HCT116 (cell line): ENCODE results near the gene CALM1. TPM values are rescaled to one million over a fixed set of nuclear protein-coding genes. Genes with fewer than 3 reads are reported as not detected.

Experiments used
- ATAC-seq: fragments of 200-7000 bp; cut with Tn5 transposase; 2 replicates; pipeline ENCODE4 v1.9.1; 2020; ENCODE audit warnings: mild to moderate bottlenecking, moderate library complexity
- BruUV-seq: library from RNA; stranded (reverse); fragments of 400-500 nt; replicated peaks from 2 replicates; lab custom pipeline; 2021; lab: Mats Ljungman, UMichigan
- CTCF ChIA-PET: fragments of 300-600 bp; sonication (Branson Sonifier 250); formaldehyde crosslinking; loops from one replicate; lab custom pipeline; 2021; ENCODE audit warnings: antibody characterized with exemption; lab: Charles Lee
- POLR2A ChIA-PET: fragments of 300-600, 350-600 bp; sonication (Branson Sonifier 250); formaldehyde crosslinking; loops from one replicate; lab custom pipeline; 2021; ENCODE audit warnings: antibody characterized with exemption; lab: Charles Lee
- RAD21 ChIA-PET, 2 experiments: fragments of 300-600 bp; sonication (Branson Sonifier 250); formaldehyde crosslinking; loops; one replicate each; lab custom pipeline; 2023; ENCODE audit warnings: low total read pairs in 2 of 2; ENCODE audit not compliant: uncharacterized antibody in 2 of 2, unreplicated experiment in 2 of 2, low non-redundant PET in 1 of 2; lab: Charles Lee
- DNase-seq: peaks from one replicate; pipeline ENCODE4 v3.0.0-alpha.2; 2010; ENCODE audit warnings: low read depth, low spot score
- H2AFZ ChIP-seq: fragments of 200-600 bp; shearing (Covaris generic), sonication (generic); 2 replicates; pipeline ENCODE4 v1.6.1; 2017; ENCODE audit warnings: low read depth, mixed run types, mixed read lengths, antibody characterized with exemption, low read length; ENCODE audit not compliant: poor library complexity, severe bottlenecking
- H3K27ac ChIP-seq: 2 replicates; pipeline ENCODE4 v1.5.1; 2012; ENCODE audit warnings: low read depth, low read length
- H3K27me3 ChIP-seq: fragments of 200-600 bp; sonication (generic); 2 replicates; pipeline ENCODE4 v1.6.1; 2016; ENCODE audit warnings: mixed run types, low read length, mixed read lengths; ENCODE audit not compliant: insufficient read depth
- H3K36me3 ChIP-seq, 2 experiments: fragments of 200-500 bp in 1 of 2; fragments of 200-600 bp in 1 of 2; sonication (Bioruptor generic) in 1 of 2; sonication (generic) in 1 of 2; 2 replicates each; pipeline versions ENCODE4 v1.5.1 to v1.6.1; 2014 to 2016; ENCODE audit warnings: low read length in 2 of 2, inconsistent platforms in 1 of 2, mixed read lengths in 1 of 2, mixed run types in 1 of 2; ENCODE audit not compliant: insufficient read depth in 2 of 2, control insufficient read depth in 1 of 2
- H3K4me1 ChIP-seq, 2 experiments: fragments of 200-600 bp in 1 of 2; sonication (generic) in 1 of 2; 2 replicates each; pipeline versions ENCODE4 v1.5.1 to v1.6.1; 2012 to 2017; ENCODE audit warnings: low read length in 2 of 2, inconsistent platforms in 1 of 2, mild to moderate bottlenecking in 1 of 2, mixed read lengths in 1 of 2, mixed run types in 1 of 2, moderate library complexity in 1 of 2; ENCODE audit not compliant: insufficient read depth in 2 of 2, control insufficient read depth in 1 of 2
- H3K4me2 ChIP-seq: fragments of 200-600 bp; sonication (generic); 2 replicates; pipeline ENCODE4 v1.6.1; 2017; ENCODE audit warnings: mixed run types, low read length, mixed read lengths
- H3K4me3 ChIP-seq, 2 experiments: fragments of 200-600 bp in 1 of 2; sonication (generic) in 1 of 2; replicated peaks in 1 of 2; 2 replicates each; pipeline ENCODE4 v1.5.1; 2011 to 2016; ENCODE audit warnings: low read length in 2 of 2, control low read depth in 1 of 2, low read depth in 1 of 2, mild to moderate bottlenecking in 1 of 2, mixed read lengths in 1 of 2, mixed run types in 1 of 2
- H3K79me2 ChIP-seq: fragments of 200-600 bp; sonication (generic); 2 replicates; pipeline ENCODE4 v1.6.1; 2017; ENCODE audit warnings: mild to moderate bottlenecking, mixed run types, low read length, moderate library complexity, mixed read lengths; ENCODE audit not compliant: insufficient read depth
- H3K9ac ChIP-seq: fragments of 200-600 bp; sonication (generic); 2 replicates; pipeline ENCODE4 v1.6.1; 2016; ENCODE audit warnings: low read length, mixed read lengths
- H3K9me2 ChIP-seq: fragments of 200-600 bp; sonication (generic), shearing (Covaris generic); 2 replicates; pipeline ENCODE4 v1.6.1; 2017; ENCODE audit warnings: mixed run types, mild to moderate bottlenecking, moderate library complexity; ENCODE audit not compliant: insufficient read depth
- H3K9me3 ChIP-seq, 2 experiments: fragments of 200-500 bp in 1 of 2; fragments of 200-600 bp in 1 of 2; sonication (Bioruptor generic) in 1 of 2; sonication (generic) in 1 of 2; 2 replicates each; pipeline ENCODE4 v1.6.1; 2014 to 2017; ENCODE audit warnings: low read length in 2 of 2, mixed read lengths in 2 of 2, inconsistent platforms in 1 of 2, low read depth in 1 of 2, mild to moderate bottlenecking in 1 of 2, mixed run types in 1 of 2, moderate library complexity in 1 of 2; ENCODE audit not compliant: control insufficient read depth in 1 of 2, insufficient read depth in 1 of 2
- H4K20me1 ChIP-seq: fragments of 200-600 bp; sonication (generic), shearing (Covaris generic); 2 replicates; pipeline ENCODE4 v1.6.1; 2017; ENCODE audit warnings: mixed run types, mild to moderate bottlenecking, moderate library complexity; ENCODE audit not compliant: insufficient read depth
- CBX3 ChIP-seq: IDR thresholded peaks from 2 replicates; pipeline ENCODE4 v1.6.1; 2012; ENCODE audit warnings: low read depth
- CEBPB ChIP-seq: IDR thresholded peaks from 2 replicates; pipeline ENCODE4 v1.6.1; 2012; ENCODE audit warnings: low read depth
- CTCF ChIP-seq, 3 experiments: fragments of 200-600 bp in 1 of 3; sonication (generic) in 1 of 3; IDR thresholded peaks in 2 of 3; conservative IDR thresholded peaks in 1 of 3; 2 replicates each; pipeline ENCODE4 v1.5.1; 2012 to 2017; ENCODE audit warnings: low read depth in 2 of 3, low read length in 2 of 3, antibody characterized with exemption in 1 of 3, borderline replicate concordance in 1 of 3, control low read depth in 1 of 3, mild to moderate bottlenecking in 1 of 3, mixed read lengths in 1 of 3, mixed run types in 1 of 3, moderate library complexity in 1 of 3; ENCODE audit not compliant: insufficient read depth in 1 of 3
- EGR1 ChIP-seq: IDR thresholded peaks from 2 replicates; pipeline ENCODE4 v1.6.1; 2012; ENCODE audit warnings: low read depth
- ELF1 ChIP-seq: IDR thresholded peaks from 2 replicates; pipeline ENCODE4 v1.6.1; 2012; ENCODE audit warnings: low read depth, borderline replicate concordance
- EZH2 ChIP-seq: fragments of 200-600 bp; sonication (generic); IDR thresholded peaks from 2 replicates; pipeline ENCODE4 v1.6.1; 2017; ENCODE audit warnings: antibody characterized with exemption, mixed run types
- EZH2phosphoT487 ChIP-seq: fragments of 200-600 bp; IDR thresholded peaks from 2 replicates; pipeline ENCODE4 v1.6.1; 2018; ENCODE audit warnings: antibody characterized with exemption, borderline replicate concordance
- JUND ChIP-seq: IDR thresholded peaks from 2 replicates; pipeline ENCODE4 v1.6.1; 2012
- MAX ChIP-seq: IDR thresholded peaks from 2 replicates; pipeline ENCODE4 v1.6.1; 2012
- POLR2A ChIP-seq: IDR thresholded peaks from 2 replicates; pipeline ENCODE4 v1.7.0; 2011; ENCODE audit warnings: borderline replicate concordance; ENCODE audit not compliant: insufficient read depth, insufficient read length; ENCODE audit errors: extremely low read depth
- POLR2AphosphoS5 ChIP-seq: IDR thresholded peaks from 2 replicates; pipeline ENCODE4 v1.6.1; 2011; ENCODE audit warnings: mild to moderate bottlenecking, low read depth, low read length, moderate library complexity
- RAD21 ChIP-seq: IDR thresholded peaks from 2 replicates; pipeline ENCODE4 v1.6.1; 2012; ENCODE audit warnings: low read depth, mild to moderate bottlenecking
- REST ChIP-seq: IDR thresholded peaks from 2 replicates; pipeline ENCODE4 v1.6.1; 2012; ENCODE audit warnings: low read depth
- SIN3A ChIP-seq: IDR thresholded peaks from 2 replicates; pipeline ENCODE4 v1.6.1; 2012; ENCODE audit warnings: low read depth
- SP1 ChIP-seq: IDR thresholded peaks from 2 replicates; pipeline ENCODE4 v1.6.1; 2012; ENCODE audit warnings: low read depth
- SRF ChIP-seq: IDR thresholded peaks from 2 replicates; pipeline ENCODE4 v1.6.1; 2012; ENCODE audit warnings: low read depth
- TCF7L2 ChIP-seq: IDR thresholded peaks from 2 replicates; pipeline ENCODE4 v1.7.0; 2011; ENCODE audit warnings: borderline replicate concordance, inconsistent platforms; ENCODE audit not compliant: insufficient read depth, insufficient read length; ENCODE audit errors: extremely low read depth
- ZBTB33 ChIP-seq: IDR thresholded peaks from 2 replicates; pipeline ENCODE4 v1.6.1; 2011; ENCODE audit warnings: mild to moderate bottlenecking, low read length, moderate library complexity; ENCODE audit not compliant: insufficient replicate concordance; ENCODE audit errors: extremely low read depth
- ZFX ChIP-seq: fragments of 450-650 bp; IDR thresholded peaks from 2 replicates; pipeline ENCODE4 v1.6.1; 2017
- intact Hi-C: fragments of 100-400 bp; cut with micrococcal nuclease; formaldehyde crosslinking; loops from 2 replicates; pipeline ENCODE4 v1.10.0; 2022
- total RNA-seq: library from RNA; stranded (reverse); gene quantifications from one replicate; pipeline ENCODE4 v1.2.1, GENCODE V29; 2021; ENCODE audit not compliant: unreplicated experiment
- TF ChIP-seq, protein P1 (sequence below): IDR thresholded peaks from 2 replicates; pipeline ENCODE4 v1.6.1; 2012

CALM1 gene
- total RNA-seq, 1 experiment from 2014 or later: 261 TPM

GRCh38 chr14:90379106-90379505 is 17.7 kb upstream of the CALM1 start:
- intact Hi-C loops: no loop called here
- Histone ChIP-seq H3K4me3 (no peak overlapping the region), H3K4me2 (no peak overlapping the region), H2AFZ (no peak overlapping the region), H3K9me3 (no peaks in the 10 kb centered on the region), H3K27ac (no peak overlapping the region), H3K9ac (no peak overlapping the region), H4K20me1 (no peaks in the 10 kb centered on the region), H3K4me1 (peaks cover 11 to 20% of the 10 kb centered on the region in 2 experiments), H3K79me2 (no peaks in the 10 kb centered on the region), H3K27me3 (no peaks in the 10 kb centered on the region), H3K36me3 (no peaks in the 10 kb centered on the region), H3K9me2 (no peaks in the 10 kb centered on the region)
- TF ChIP-seq REST (no peak), POLR2AphosphoS5 (no peak), ELF1 (no peak), EGR1 (no peak), TCF7L2 (no peak), CBX3 (no peak), JUND (no peak), SRF (no peak), EZH2 (no peak), CEBPB (no peak), SIN3A (no peak), RAD21 (no peak), EZH2phosphoT487 (no peak), POLR2A (no peak), CTCF (IDR thresholded peaks at IDR 0.05 in 2 of 3, conservative IDR thresholded peaks at IDR 0.05 in 1 of 3; ENCODE audit: borderline replicate concordance in 1 of 3, insufficient read depth in 1 of 3, low read depth in 2 of 3, low read length in 2 of 3) (no peak), MAX (no peak), ZFX (no peak), SP1 (no peak), ZBTB33 (no peak)
- TF ChIP-seq, protein P1, sequence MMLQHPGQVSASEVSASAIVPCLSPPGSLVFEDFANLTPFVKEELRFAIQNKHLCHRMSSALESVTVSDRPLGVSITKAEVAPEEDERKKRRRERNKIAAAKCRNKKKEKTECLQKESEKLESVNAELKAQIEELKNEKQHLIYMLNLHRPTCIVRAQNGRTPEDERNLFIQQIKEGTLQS: no peak
- ATAC-seq (no peak), DNase-seq (no peak)
- ChIA-PET POLR2A (interaction anchor here (0.6 kb wide), 1 partner anchor 18 kb away, joined by 5 read pairs; no protein-coding TSS in a partner anchor), CTCF (no interaction called here), RAD21 (no interaction called here)
- BruUV-seq: no TSS peak
